HG03103 (cell line): ENCODE measurements around the gene ZYX.
"Not testable (repeated sequence)": the region's sequence is repeated elsewhere in the genome, so short reads cannot be mapped to it uniquely, and the experiment has no call there.

Experiments
- ATAC-seq: cut with Tn5 transposase; IDR thresholded peaks from one replicate; pipeline ENCODE4 v1.9.1; 2021; ENCODE audit warnings: low read depth; ENCODE audit not compliant: unreplicated experiment

Gene ZYX

GRCh38 chr7:143416565-143417149 lies 35.5 kb downstream of the ZYX start:
- ATAC-seq: peak; percentile 64

- ATAC-seq: no peak
Observed at GRCh38 chr7:143417734-143418383, 36.7 kb downstream of the ZYX start.

- ATAC-seq: no peak
Observed at GRCh38 chr7:143418681-143419458, 37.7 kb downstream of the ZYX start.

DNA sequence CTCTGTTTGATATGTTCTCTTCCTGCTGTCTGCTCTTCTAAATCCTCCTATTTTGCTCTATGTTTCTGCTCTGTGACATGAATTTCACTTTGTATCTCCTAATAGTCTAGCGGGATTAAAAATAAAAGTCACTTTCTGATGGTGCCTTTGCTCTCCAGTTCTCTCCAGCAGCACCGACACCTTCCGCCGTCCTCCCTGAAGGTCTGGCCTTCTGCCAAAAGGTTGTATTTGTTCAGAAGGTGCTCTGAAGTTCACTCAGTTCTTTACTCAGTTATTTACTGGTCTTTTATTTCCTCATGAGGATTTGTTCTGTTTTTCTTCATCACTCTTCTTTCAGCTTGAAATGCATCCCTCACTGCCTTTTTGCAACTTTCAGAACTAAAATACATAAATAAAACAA lies 38.7 kb downstream of the ZYX start:
- ATAC-seq: no peak

DNA sequence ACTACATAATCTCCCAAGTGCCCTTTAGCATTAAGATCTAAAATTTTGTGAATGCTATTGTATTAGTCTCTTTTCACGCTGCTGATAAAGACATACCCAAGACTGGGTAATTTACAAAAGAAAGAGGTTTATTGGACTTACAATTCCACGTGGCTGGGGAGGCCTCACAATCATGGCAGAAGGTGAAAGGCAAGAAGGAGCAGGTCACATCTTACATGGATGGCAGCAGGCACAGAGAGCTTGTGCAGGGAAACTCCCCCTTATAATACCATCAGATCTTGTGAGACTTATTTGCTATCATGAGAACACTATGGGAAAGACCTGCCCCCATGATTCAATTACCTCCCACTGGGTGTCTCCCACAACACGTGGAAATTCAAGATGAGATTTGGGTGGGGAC lies 39.5 kb downstream of the ZYX start:
- ATAC-seq: not testable (repeated sequence)

- ATAC-seq: no peak
Observed at GRCh38 chr7:143422033-143422432, 40.9 kb downstream of the ZYX start.

- not testable (repeated sequence) for ATAC-seq
Observed at GRCh38 chr7:143424476-143424875, 43.3 kb downstream of the ZYX start.

- ATAC-seq: no peak
Observed at GRCh38 chr7:143426479-143427142, 45.5 kb downstream of the ZYX start.

GRCh38 chr7:143429770-143430698 lies 48.9 kb downstream of the ZYX start:
- no peak for ATAC-seq

- no peak for ATAC-seq
Observed at GRCh38 chr7:143431109-143431508, 50.0 kb downstream of the ZYX start.

GRCh38 chr7:143433759-143434158 lies 52.6 kb downstream of the ZYX start:
- ATAC-seq: no peak

DNA sequence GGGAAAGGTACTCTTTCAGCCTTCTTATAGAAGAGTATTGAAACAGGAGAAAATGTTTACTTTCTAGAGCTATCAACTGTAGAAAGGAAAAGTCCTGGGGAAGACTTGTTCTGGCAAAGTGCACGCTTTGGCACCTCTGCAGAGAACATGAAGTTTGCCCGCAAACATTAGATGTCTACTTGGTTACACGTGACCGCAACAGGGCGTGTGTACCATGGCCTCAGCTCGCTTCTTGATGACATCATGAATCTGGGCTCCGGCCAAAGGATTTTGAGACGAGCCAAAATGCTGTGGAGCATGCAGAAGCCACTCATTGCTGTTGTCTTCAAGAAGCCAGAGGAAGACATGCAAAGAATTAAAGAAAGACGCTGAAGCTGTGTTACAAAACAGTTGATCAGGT lies 53.5 kb downstream of the ZYX start:
- ATAC-seq: no peak

DNA sequence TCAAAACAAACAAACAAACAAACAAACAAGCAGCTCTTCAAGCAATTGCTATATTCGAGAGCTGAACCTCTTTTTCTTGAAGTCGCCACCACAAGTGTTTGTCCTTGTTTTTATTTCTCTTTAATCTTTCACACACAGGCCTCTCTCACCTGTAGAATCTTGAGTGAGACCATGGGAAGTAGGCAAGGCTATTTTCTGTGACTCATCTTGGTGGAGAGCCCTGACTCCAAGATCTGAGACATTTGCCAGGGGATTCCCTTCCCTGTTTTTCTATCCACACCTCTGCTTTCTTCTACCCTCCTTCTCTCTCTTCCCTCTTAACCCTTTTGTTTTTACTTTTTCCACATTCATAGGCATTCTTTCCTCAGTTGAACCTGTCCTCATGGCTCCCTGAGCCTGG lies 54.1 kb downstream of the ZYX start:
- no peak for ATAC-seq

DNA sequence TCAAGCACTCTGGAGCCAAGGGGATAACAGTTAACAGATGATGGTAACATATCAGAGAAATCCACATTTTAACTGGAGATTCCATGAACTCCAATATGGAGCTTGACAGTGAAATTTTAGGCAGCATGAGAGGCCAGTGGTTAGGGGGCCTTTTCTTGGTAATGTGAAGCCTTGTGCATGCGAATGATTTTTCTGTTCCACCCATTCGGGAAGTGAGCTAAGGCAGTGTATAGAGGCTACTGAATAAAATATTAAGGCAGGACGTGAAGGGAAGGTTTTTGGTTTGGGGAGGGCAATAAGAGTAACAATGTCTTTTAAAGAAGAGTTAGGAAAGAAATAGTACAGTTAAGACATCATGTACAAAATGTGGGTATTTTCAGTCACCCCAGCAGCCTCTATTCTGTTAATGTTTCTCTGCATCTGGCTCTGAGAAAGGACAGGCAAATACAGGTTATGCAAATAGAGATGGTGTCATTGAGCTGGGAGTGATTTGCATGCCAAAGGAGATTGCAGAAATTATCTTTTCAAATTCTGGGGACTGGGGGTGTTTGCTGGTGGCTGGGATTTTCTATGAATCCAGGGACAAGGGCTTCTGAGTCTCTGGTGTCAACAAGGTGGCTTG lies 55.3 kb downstream of the ZYX start:
- no peak for ATAC-seq

GRCh38 chr7:143437578-143437977 lies 56.4 kb downstream of the ZYX start:
- ATAC-seq: no peak

- no peak for ATAC-seq
Observed at GRCh38 chr7:143439866-143440265, 58.7 kb downstream of the ZYX start.
